HG03280 (cell line): ENCODE data around the gene IL9R.
"Not testable (repeated sequence)": the region's sequence is repeated elsewhere in the genome, so short reads cannot be mapped to it uniquely, and the experiment has no call there.

Experiments used
- ATAC-seq: cut with Tn5 transposase; IDR thresholded peaks from one replicate; pipeline ENCODE4 v1.9.1; 2021; ENCODE audit warnings: mild to moderate bottlenecking, moderate library complexity; ENCODE audit not compliant: unreplicated experiment

Gene IL9R

DNA sequence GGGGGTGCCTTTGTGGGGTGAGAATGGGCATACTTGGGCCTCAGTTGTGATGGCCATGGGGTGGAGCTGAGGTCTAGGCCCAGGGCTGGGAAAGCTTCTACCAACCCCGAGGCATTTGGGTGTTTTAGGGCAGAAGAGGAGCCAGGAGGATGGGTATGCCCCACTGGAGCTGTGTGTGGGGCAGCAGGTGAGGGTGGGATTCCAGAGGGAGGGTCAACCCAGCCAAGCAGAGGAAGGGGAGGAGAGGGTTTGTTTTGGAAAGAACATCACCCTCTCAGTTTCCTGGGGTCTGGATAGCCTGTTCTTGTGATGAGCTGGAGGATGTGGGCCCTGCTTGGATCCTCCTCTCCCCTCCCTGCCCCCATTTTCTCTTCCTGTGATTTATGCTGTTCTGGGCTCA lies 620 bp downstream of the IL9R start:
- no peak for ATAC-seq

DNA sequence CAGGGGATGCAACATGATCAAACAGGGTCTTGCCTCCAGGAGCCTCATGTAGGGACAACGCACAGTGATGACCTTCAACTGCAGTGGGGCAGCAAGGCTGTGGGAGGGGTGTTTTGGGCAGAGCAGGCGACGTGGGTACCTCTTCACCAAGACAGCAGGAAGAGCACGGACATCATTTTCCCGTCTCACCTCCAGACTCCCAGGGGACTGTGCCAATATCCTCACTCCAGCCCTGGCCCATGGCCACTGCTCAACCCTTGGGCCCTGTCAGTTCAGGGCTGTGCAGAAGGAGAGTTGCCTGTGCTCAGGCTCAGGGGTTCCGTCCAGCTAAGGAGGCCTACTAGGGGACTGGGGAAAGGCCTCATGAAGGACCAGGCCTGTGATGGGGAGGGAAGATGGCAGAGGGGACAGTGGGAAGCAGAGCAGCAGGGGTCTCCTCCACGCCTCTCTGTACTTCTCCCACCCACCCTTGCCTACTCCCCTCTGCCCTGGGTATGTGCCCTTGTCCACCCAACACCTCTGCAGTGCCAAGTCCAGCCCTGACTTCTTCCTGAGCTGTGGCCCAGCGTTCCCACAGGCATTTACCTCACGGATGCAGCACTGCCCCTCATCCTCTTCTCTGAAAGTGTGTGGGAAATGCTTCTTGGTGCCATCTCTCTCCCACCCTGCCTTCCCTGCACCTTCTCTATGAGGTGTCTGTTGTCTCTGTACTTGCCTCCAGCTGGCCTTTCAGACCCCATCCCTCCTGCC lies 1.4 kb downstream of the IL9R start:
- no peak for ATAC-seq

DNA sequence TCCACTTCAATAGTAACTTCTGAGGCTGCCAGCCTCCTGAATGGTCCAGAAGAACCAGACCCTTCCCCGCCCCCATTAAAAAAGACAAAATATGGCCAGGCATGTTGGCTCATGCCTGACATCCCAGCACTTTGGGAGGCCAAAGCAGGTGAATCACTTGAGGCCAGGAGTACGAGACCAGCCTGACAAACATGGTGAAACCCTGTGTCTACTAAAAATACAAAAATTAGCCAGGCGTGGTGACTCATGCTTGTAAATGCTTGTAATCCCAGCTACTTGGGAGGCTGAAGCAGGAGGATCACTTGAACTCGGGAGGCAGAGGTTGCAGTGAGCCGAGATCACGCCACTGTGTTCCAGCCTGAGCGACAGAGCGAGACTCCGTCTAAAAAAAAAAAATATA lies 2.3 kb downstream of the IL9R start:
- not testable (repeated sequence) for ATAC-seq

DNA sequence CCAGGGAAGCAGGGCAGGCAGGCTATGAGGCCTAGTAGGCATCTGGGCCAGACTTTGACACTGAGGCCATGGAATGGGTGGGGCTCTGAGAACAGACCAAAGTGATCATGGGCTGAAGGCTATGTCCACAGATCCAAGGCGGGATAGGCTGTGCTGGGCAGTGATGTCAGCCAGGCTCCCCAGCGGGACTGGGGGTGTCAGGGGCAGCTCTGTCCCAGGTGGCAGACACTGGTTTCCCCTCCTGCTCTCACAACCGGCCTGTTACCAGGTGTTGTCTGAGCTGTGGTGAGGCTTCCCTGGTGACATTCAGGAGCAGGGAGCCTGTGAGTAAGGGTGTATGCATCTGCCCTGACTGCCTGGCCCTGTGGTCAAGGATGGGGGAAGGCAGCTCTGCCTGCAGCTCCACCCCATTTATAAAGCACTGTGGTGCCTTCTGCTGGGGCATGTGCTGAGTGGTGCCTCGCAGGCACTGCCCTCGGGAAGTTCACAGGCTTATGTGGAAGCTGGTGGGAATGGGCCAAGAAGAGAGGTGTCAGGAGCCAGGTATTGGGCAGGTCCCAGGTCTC lies 2.9 kb downstream of the IL9R start:
- ATAC-seq: no peak

DNA sequence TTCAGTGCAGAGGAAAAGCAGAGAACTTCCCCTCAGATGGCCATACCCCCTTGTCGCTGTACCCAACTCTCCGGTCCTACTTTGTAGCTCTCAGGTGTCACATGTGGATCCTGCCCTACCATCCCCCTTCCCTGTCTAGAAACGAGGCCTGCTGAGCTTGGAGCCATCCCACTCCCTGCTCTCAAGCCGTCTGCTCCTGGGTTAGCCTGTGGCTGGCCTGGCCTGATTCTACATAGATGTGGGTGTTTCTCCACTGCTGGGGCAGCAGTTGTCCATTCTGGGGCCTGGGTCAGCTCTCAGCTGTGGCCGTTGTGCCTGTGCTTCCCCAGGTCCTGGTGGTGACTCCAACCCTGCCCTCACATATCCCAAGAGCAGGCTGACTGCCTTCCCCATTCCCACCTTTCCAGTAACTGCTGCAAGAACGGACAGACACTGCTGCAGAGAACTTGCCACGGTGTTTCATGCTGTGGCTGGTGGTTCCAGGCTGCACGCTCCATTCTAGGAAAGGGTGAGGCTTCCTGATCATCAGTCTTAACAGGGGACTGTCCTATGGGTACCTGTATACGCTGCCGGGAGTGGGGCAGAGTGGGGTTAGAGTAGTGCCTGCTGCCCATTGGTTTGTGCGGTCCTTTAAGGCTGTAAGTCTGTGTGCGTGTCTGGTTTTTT lies 3.6 kb downstream of the IL9R start:
- ATAC-seq: no peak

DNA sequence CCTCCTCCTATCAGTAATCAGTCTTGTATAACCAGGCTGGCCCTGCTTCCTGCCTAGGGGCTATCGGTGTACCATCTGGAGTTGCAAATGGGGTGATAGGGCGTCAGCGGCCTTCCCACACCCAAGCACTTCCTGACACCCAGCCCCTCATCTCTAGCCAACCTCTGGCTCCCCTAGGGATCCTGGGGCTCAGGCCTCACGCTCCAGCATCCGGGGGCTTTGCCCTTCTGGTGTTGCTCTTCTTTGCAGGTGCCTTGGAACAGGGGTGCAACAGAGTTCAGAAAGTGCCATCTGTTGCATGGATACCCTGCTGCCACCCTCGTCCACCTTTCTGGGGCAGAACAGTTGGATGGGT lies 4.1 kb downstream of the IL9R start:
- ATAC-seq: no peak

DNA sequence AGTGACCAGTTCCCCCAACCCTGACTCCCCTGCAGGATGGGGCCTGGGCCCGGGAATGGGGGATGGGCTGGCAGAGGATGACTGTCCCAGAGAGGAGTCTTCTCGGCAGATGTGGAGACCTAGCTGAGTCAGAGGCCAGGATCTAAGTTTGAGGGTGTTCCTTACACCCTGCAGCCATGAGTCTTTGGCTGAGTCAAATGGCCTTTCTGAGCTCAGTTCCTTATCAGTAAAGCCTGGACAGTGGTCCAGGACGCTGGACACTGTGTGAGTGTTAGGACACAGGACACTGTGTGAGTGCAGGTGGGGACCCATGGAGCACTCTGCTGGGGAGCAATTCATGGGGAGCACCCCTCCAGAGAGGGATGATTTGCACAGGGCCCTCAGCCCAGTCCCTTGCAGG lies 5.0 kb downstream of the IL9R start:
- no peak for ATAC-seq

DNA sequence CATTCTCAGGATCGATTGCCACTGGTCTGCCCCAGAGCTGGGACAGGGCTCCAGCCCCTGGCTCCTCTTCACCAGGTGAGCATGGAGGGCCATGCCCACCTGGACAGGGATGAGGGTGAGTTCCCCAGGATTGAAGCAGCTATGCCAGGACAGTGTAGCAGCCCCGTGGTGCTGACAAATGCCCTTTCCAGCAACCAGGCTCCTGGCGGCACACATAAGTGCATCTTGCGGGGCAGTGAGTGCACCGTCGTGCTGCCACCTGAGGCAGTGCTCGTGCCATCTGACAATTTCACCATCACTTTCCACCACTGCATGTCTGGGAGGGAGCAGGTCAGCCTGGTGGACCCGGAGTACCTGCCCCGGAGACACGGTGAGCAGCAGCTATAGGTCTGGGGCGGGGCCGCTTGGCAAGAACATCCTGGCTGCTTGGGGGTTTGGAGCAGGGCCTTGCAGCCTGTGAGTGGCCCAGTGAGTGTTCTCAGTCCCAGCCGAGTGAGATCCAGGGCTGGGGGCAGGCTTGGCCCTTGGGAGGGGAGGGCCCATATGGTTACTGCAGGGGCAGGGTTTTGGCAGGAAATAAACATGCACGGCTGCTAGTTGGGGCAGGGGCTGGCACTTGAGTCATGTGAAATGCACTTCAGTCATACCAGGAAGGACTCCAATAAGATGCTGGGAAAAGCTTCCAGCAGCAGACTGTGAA lies 6.1 kb downstream of the IL9R start:
- ATAC-seq: no peak

DNA sequence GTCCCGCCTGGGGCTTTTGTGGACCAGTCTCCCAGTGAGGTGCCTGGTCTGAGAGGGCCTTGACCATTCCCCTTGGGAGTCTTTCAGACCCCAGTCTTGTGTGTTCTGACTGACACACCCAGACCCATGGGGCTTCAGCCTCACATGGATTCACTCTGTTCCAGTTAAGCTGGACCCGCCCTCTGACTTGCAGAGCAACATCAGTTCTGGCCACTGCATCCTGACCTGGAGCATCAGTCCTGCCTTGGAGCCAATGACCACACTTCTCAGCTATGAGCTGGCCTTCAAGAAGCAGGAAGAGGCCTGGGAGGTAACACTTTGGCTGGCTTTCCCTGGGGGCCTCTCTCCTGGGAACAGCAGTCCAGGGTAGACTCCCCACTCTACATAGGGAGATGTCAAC lies 6.8 kb downstream of the IL9R start:
- no peak for ATAC-seq

DNA sequence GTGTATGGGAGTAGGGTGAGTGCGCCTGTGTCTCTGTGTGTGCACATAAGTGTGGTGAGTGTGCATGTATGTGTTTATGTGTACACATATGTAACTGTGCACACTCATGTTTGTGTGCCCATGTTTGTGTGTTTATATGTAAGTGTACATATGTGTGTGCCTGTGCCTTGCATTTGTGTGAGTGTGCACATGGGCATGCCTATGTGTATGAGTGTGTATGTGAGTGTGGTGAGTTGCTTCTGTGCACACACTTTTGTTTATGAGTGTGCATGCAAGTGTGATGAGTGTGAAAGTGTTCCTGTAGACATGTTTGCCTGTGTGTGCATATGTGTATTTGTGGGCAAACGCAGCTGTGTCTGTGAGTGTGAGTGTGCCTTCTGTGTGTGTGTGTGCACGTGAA lies 7.2 kb downstream of the IL9R start:
- no peak for ATAC-seq

DNA sequence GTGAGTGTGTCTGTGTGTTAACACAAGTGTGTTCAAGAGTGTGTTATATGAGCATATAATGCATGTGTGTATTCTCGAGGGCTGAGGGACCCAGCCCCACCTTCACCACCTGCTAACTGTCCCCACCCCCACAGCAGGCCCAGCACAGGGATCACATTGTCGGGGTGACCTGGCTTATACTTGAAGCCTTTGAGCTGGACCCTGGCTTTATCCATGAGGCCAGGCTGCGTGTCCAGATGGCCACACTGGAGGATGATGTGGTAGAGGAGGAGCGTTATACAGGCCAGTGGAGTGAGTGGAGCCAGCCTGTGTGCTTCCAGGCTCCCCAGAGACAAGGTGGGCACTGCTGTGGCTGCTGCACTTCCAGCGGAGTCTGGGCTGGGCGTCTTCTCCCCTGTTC lies 7.6 kb downstream of the IL9R start:
- no peak for ATAC-seq

DNA sequence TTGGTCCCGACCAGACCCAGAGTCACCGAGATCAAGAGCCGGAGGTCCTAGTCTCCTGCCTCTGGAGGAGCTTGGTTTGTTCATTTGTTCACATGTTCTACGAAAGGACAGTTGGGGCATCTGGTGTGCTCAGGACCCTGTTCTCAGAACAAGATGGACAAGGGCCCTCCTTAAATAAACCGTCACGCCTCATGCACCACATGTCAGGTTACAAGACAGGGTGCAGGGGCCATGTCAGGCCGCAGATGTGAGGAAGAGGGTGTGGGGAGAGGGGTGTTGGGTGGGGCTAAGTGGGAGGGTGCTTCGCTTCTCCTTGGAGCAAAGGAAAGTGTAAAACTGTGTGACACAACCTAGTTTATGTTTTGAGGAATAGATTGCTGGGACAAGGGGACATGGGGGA lies 9.0 kb downstream of the IL9R start:
- ATAC-seq: not testable (repeated sequence)

DNA sequence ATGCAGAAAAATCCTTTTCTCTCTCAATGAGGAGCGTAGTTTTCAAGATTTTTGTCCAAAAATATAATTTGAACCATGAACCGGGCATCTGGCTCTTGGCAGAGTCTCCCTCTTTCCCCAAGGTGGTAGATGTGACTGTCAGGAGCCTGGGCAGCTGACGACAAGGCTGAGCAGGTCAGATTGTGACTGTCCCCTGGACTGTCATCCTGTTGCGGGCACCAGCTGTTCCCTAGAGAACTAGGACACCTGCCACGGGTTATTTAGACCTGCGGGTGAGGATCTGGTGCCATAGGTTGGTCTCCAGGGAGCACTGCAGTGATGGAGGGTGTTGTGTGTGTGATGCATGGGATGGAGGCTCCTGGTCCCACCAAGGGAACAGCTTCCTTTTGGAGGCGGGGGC lies 10.9 kb downstream of the IL9R start:
- not testable (repeated sequence) for ATAC-seq

DNA sequence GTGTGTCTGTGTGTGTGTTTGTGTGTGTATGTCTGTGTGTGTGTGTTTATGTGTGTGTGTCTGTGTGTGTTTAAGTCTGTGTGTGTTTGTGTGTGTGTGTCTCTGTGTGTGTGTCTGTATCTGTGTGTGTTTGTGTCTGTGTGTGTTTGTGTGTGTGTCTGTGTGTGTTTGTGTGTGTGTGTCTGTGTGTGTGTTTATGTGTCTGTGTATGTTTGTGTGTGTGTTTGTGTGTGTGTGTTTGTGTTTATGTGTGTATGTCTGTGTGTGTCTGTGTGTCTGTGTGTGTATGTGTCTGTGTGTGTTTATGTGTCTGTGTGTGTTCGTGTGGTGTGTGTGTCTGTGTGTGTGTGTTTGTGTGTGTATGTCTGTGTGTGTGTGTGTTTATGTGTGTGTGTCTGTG lies 11.4 kb downstream of the IL9R start:
- no peak for ATAC-seq

DNA sequence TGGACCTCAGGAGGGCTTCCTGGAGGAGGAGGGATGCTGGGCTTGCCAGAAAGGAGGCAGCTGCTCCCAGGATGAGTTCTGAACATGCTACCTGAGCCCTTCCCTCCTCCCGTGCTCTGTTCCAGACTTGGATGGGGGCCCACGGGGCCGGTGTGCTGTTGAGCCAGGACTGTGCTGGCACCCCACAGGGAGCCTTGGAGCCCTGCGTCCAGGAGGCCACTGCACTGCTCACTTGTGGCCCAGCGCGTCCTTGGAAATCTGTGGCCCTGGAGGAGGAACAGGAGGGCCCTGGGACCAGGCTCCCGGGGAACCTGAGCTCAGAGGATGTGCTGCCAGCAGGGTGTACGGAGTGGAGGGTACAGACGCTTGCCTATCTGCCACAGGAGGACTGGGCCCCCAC lies 12.2 kb downstream of the IL9R start:
- ATAC-seq: not testable (repeated sequence)

DNA sequence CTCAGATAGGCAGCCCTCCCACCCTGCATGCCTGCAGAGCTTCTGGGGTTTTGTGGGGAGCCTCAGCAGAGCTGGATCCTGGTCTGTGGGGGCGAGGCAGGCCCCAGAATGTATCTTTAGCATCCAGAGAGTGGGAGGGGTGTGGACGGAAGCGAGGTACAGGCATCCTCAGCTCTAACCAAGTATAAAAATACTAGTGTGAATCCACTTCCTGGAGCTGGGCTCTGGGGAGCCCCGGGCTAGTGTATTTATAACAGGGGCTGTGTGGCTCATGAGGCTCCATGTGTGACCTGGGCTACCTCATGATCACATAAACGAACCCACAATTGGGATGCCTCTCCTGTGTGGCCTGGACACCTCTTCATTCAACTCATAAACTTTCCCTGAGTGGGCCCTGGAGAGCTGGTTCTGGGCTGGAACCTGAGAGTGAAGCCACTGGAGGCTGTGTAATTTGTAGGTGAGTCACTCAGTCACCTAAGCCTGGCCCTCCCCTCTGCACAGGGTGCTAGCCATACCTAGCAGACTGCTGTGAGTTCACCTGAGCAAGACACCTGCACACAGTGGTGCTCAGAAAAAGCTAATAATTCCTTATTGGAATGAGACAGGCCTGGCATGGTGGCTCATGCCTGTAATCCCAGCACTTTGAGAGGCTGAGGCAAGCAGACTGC lies 15.9 kb downstream of the IL9R start:
- not testable (repeated sequence) for ATAC-seq

DNA sequence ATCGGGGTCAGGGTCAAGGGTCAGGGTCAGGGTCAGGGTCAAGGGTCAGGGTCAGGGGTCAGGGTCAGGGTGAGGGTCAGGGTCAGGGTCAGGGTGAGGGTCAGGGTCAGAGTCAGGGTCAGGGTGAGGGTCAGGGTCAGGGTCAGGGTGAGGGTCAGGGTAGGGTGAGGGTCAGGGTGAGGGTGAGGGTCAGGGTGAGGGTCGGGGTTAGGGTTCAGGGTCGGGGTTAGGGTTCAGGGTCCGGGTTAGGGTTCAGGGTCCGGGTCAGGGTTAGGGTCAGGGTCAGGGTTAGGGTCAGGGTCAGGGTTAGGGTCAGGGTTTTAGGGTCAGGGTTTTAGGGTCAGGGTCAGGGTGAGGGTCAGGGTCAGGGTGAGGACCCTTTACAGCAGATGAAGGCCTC lies 22.4 kb downstream of the IL9R start:
- not testable (repeated sequence) for ATAC-seq

DNA sequence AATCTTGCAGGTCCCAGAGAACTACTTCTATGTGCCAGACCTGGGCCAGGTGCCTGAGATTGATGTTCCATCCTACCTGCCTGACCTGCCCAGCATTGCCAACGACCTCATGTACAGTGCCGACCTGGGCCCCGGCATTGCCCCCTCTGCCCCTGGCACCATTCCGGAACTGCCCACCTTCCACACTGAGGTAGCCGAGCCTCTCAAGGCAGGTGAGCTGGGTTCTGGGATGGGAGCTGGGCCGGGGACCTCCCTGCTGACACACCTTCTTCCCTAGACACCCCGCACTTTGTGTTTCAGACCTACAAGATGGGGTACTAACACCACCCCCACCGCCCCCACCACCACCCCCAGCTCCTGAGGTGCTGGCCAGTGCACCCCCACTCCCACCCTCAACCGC lies 25.5 kb downstream of the IL9R start:
- ATAC-seq: not testable (repeated sequence)

DNA sequence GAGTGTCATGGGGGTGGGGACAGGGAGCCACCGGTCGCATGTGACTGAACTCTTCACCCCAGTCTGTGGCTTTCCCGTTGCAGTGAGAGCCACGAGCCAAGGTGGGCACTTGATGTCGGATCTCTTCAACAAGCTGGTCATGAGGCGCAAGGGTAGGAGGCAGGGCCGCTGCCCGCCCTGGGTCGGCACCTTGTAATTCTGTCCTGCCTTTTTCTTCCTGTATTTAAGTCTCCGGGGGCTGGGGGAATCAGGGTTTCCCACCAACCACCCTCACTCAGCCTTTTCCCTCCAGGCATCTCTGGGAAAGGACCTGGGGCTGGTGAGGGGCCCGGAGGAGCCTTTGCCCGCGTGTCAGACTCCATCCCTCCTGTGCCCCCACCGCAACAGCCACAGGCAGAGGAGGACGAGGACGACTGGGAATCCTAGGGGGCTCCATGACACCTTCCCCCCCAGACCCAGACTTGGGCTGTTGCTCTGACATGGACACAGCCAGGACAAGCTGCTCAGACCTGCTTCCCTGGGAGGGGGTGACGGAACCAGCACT lies 27.5 kb downstream of the IL9R start:
- ATAC-seq: not testable (repeated sequence)

DNA sequence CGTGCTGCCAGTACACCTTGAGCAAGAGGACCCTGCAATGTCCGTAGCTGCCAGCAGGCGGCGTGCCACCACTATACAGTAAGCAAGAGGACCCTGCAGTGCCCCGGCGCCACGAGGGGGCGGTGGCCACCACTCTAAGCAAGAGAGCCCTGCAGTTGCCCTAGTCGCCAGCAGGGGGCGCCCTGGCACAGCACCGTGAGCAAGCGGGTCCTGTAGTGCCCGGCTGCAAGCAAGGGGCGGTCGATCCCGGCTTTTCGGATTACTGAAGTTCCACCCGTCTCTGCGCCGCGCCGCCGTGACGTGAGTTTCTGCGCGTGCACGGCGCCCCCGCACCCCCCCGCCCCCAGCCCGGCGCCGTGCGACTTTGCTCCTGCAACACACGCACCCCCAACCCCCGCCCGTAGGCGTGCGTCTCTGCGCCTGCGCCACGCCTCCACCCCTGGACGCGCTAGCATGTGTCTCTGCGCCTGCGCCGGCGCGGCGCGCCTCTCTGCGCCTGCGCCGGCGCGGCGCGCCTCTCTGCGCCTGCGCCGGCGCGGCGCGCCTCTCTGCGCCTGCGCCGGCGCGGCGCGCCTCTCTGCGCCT lies 31.2 kb downstream of the IL9R start:
- not testable (repeated sequence) for ATAC-seq

DNA sequence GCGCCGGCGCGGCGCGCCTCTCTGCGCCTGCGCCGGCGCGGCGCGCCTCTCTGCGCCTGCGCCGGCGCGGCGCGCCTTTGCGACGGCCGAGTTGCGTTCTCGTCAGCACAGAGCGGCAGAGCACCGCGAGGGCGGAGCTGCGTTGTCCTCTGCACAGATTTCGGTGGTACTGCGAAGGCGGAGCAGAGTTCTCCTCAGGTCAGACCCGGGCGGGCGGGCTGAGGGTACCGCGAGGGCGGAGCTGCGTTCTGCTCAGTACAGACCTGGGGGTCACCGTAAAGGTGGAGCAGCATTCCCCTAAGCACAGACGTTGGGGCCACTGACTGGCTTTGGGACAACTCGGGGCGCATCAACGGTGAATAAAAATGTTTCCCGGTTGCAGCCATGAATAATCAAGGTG lies 31.8 kb downstream of the IL9R start:
- not testable (repeated sequence) for ATAC-seq
